DOHH2 (cell line): ENCODE data around the gene LRP11.

Source experiments
- H3F3A ChIP-seq: fragments of 200-600 bp; sonication (generic), shearing (Covaris generic); 2 replicates; pipeline ENCODE4 v1.6.0; 2016; ENCODE audit warnings: antibody characterized with exemption, mild to moderate bottlenecking; ENCODE audit not compliant: control insufficient read depth, insufficient read depth
- H3K27ac ChIP-seq: fragments of 200-600 bp; sonication (generic); 2 replicates; pipeline ENCODE4 v1.5.1; 2014; ENCODE audit warnings: low read depth, mild to moderate bottlenecking, low read length, moderate library complexity
- H3K27me3 ChIP-seq: fragments of 200-600 bp; sonication (generic); 2 replicates; pipeline ENCODE4 v1.6.1; 2014; ENCODE audit warnings: mild to moderate bottlenecking, low read length, mixed read lengths; ENCODE audit not compliant: control insufficient read depth
- H3K36me3 ChIP-seq: fragments of 200-600 bp; sonication (generic); 2 replicates; pipeline ENCODE4 v1.6.1; 2014; ENCODE audit warnings: mild to moderate bottlenecking, low read length, moderate library complexity, mixed read lengths; ENCODE audit not compliant: control insufficient read depth
- H3K4me1 ChIP-seq: fragments of 200-600 bp; sonication (generic); 2 replicates; pipeline ENCODE4 v1.6.1; 2014; ENCODE audit warnings: mild to moderate bottlenecking, low read length, mixed read lengths; ENCODE audit not compliant: control insufficient read depth
- H3K4me2 ChIP-seq: fragments of 200-600 bp; sonication (generic); 2 replicates; pipeline ENCODE4 v1.6.0; 2014; ENCODE audit warnings: mild to moderate bottlenecking, low read length, moderate library complexity
- H3K4me3 ChIP-seq: fragments of 200-600 bp; sonication (generic); 2 replicates; pipeline ENCODE4 v1.5.1; 2014; ENCODE audit warnings: mild to moderate bottlenecking, low read length, mixed read lengths
- H3K79me2 ChIP-seq: fragments of 200-600 bp; sonication (generic); 2 replicates; pipeline ENCODE4 v1.6.1; 2014; ENCODE audit warnings: mild to moderate bottlenecking, low read length, mixed read lengths; ENCODE audit not compliant: control insufficient read depth
- H3K9me2 ChIP-seq: fragments of 200-600 bp; sonication (generic); replicated peaks from 2 replicates; pipeline ENCODE4 v1.6.1; 2014; ENCODE audit warnings: mild to moderate bottlenecking, low read length, mixed read lengths; ENCODE audit not compliant: control insufficient read depth
- H3K9me3 ChIP-seq: fragments of 200-600 bp; sonication (generic); 2 replicates; pipeline ENCODE4 v1.6.1; 2014; ENCODE audit warnings: antibody characterized with exemption, low read length, mixed read lengths; ENCODE audit not compliant: control insufficient read depth, insufficient read depth
- H4K20me1 ChIP-seq: fragments of 200-600 bp; sonication (generic); 2 replicates; pipeline ENCODE4 v1.6.0; 2014; ENCODE audit warnings: low read depth, mild to moderate bottlenecking, antibody characterized with exemption, low read length, moderate library complexity; ENCODE audit not compliant: control insufficient read depth, insufficient read depth
- EZH2phosphoT487 ChIP-seq: fragments of 200-600 bp; sonication (generic); IDR thresholded peaks from 2 replicates; pipeline ENCODE4 v1.6.1; 2017; ENCODE audit warnings: borderline replicate concordance, mild to moderate bottlenecking, antibody characterized with exemption, low read length, moderate library complexity, mixed read lengths
- TF ChIP-seq, protein P1 (sequence below): fragments of 200-600 bp; sonication (generic); IDR thresholded peaks from one replicate; pipeline ENCODE4 v1.5.1; 2014; ENCODE audit warnings: antibody characterized with exemption, mild to moderate bottlenecking, low read depth, low read length; ENCODE audit not compliant: poor library complexity, severe bottlenecking

LRP11 gene

DNA sequence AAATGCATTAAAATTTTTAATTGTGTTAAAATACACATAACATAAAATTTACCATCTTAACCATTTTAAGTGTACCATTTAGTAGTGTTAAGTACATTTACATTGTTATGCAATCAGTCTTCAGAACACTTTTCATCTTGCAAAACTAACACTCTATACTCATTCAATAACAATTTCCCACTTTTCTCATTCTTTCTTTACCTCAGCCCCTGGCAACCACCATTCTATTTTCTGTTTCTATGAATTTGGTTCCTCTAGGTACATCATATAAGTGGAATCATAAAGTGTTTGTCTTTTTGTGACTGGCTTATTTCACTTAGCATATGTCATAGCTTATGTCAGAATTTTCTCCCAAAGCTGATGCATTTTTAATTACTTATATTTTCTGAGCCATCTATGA is 82.4 kb downstream of the LRP11 start:
- Histone ChIP-seq H3K4me2 (no peak overlapping the region), H3K27ac (no peak overlapping the region), H4K20me1 (no peaks in the 10 kb centered on the region), H3K79me2 (no peaks in the 10 kb centered on the region), H3K9me2 (no peaks in the 10 kb centered on the region), H3K9me3 (no peaks in the 10 kb centered on the region), H3K4me1 (no peaks in the 10 kb centered on the region), H3K27me3 (no peaks in the 10 kb centered on the region), H3F3A (peaks cover 2% of the 10 kb centered on the region; the same call in 1 of the 2 replicates), H3K4me3 (no peak overlapping the region), H3K36me3 (peaks cover 52% of the 10 kb centered on the region)
- TF ChIP-seq, protein P1, sequence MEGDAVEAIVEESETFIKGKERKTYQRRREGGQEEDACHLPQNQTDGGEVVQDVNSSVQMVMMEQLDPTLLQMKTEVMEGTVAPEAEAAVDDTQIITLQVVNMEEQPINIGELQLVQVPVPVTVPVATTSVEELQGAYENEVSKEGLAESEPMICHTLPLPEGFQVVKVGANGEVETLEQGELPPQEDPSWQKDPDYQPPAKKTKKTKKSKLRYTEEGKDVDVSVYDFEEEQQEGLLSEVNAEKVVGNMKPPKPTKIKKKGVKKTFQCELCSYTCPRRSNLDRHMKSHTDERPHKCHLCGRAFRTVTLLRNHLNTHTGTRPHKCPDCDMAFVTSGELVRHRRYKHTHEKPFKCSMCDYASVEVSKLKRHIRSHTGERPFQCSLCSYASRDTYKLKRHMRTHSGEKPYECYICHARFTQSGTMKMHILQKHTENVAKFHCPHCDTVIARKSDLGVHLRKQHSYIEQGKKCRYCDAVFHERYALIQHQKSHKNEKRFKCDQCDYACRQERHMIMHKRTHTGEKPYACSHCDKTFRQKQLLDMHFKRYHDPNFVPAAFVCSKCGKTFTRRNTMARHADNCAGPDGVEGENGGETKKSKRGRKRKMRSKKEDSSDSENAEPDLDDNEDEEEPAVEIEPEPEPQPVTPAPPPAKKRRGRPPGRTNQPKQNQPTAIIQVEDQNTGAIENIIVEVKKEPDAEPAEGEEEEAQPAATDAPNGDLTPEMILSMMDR: no peak

DNA sequence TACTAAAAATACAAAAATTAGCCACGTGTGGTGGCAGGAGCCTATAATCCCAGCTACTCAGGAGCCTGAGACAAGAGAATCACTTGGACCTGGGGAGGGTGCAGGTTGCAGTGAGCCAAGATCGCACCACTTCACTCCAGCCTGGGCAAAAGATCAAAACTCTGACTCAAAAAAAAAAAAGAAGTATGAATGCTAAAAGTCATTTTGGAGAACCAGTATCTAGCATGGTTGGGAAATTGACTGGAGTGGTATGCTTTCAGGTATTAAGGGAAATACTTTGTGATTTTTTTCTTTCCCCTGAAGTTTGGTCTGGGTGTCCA is 84.6 kb downstream of the LRP11 start:
- Histone ChIP-seq H3K27ac (no peak overlapping the region), H4K20me1 (no peaks in the 10 kb centered on the region), H3K4me3 (no peak overlapping the region), H3K79me2 (no peaks in the 10 kb centered on the region), H3K27me3 (no peaks in the 10 kb centered on the region), H3K4me1 (no peaks in the 10 kb centered on the region), H3K36me3 (peaks cover 67% of the 10 kb centered on the region), H3F3A (peaks cover 2% of the 10 kb centered on the region; the same call in 1 of the 2 replicates), H3K4me2 (no peak overlapping the region), H3K9me3 (no peaks in the 10 kb centered on the region), H3K9me2 (no peaks in the 10 kb centered on the region)
- TF ChIP-seq, protein P1: no peak
- no peak for TF ChIP-seq EZH2phosphoT487

DNA sequence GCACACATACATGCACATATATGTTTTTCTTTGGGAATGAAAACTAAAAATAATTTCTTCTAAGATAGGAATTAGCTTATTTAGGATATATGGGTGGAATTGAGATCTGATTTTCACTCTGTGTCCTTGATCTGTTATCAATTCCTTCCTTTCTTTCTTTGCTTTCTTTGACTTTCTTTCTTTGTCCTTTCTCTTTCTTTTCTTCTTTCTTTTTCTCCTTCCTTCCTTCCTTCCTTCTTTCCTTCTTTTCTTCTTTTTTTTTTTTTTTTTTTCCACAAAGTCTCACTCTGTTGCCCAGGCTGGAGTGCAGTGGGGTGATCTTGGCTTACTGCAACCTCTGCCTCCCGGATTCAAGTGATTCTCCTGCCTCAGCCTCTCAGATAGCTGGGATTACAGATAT is 86.5 kb downstream of the LRP11 start:
- Histone ChIP-seq H3K79me2 (no peaks in the 10 kb centered on the region), H3K4me2 (no peak overlapping the region), H3K4me1 (no peaks in the 10 kb centered on the region), H3F3A (peaks cover 2% of the 10 kb centered on the region; the same call in 1 of the 2 replicates), H3K4me3 (no peak overlapping the region), H3K27me3 (no peaks in the 10 kb centered on the region), H4K20me1 (no peaks in the 10 kb centered on the region), H3K9me3 (no peaks in the 10 kb centered on the region), H3K9me2 (no peaks in the 10 kb centered on the region), H3K27ac (no peak overlapping the region), H3K36me3 (peaks cover 66% of the 10 kb centered on the region)
- TF ChIP-seq, protein P1: no peak
- no peak for TF ChIP-seq EZH2phosphoT487

DNA sequence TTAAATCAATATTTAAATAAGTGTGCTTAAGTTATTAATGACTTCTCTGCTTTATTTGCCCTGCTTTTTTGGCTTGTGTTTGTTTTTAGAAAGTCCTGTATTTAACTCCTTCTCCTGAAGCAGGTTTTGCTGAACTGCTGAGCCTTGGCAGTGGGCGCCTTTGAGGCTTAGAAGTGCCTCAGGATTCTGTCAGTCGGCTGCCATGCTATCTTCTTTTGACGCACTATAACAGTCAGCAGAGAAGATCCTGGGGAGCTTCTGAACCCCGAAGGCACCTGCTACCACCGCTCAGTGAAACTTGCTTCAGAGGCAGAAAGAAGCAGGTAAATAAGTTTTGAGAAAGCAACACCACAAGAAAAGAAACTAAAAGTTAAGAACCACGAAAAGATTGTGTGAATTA is 92.2 kb downstream of the LRP11 start:
- H3K36me3 ChIP-seq: peaks cover 57% of the 10 kb centered on the region
- H3K4me2 ChIP-seq: no peak overlapping the region
- TF ChIP-seq, protein P1: no peak
- no peak for TF ChIP-seq EZH2phosphoT487
- no peaks in the 10 kb centered on the region for H3K4me1 ChIP-seq
- H3K27me3 ChIP-seq: no peaks in the 10 kb centered on the region
- H3K4me3 ChIP-seq: no peak overlapping the region
- no peaks in the 10 kb centered on the region for H3K9me2 ChIP-seq
- no peak overlapping the region for H3K27ac ChIP-seq
- peaks cover 37% of the 10 kb centered on the region for H3K79me2 ChIP-seq
- no peaks in the 10 kb centered on the region for H3K9me3 ChIP-seq
- H4K20me1 ChIP-seq: 0 out of 2 replicates have a peak, but pooled peaks cover 3% of the 10 kb centered on the region
- H3F3A ChIP-seq: peaks cover 2% of the 10 kb centered on the region; the same call in 1 of the 2 replicates
